GM12872 (cell line): Measurements from ENCODE around the gene RBBP8.

Source experiments
- CTCF ChIP-seq: IDR thresholded peaks from 3 replicates; pipeline ENCODE4 v1.5.1; 2011; ENCODE audit warnings: low read depth, mild to moderate bottlenecking, low read length, moderate library complexity; ENCODE audit not compliant: insufficient read depth

Gene RBBP8

GRCh38 chr18:23065234-23065806 is 132.2 kb downstream of the RBBP8 start:
- no peak for TF ChIP-seq CTCF

GRCh38 chr18:23066060-23066459 is 132.9 kb downstream of the RBBP8 start:
- TF ChIP-seq CTCF = no peak

- TF ChIP-seq CTCF = no peak
These were observed 133.4 kb downstream of the RBBP8 start for GRCh38 chr18:23066504-23067039.

- no peak for TF ChIP-seq CTCF
These were observed 134.1 kb downstream of the RBBP8 start for GRCh38 chr18:23067236-23067635.

- TF ChIP-seq CTCF = no peak
These were observed 134.9 kb downstream of the RBBP8 start for GRCh38 chr18:23068011-23068410.

GRCh38 chr18:23068570-23069310 is 135.6 kb downstream of the RBBP8 start:
- TF ChIP-seq CTCF = no peak

GRCh38 chr18:23069481-23069880 is 136.4 kb downstream of the RBBP8 start:
- no peak for TF ChIP-seq CTCF
